Kidney capillary endothelial cell (primary cell): ENCODE measurements around the gene CARD10.
"Not testable (repeated sequence)": the region's sequence is repeated elsewhere in the genome, so short reads cannot be mapped to it uniquely, and the experiment has no call there.

ENCODE experiments used
- DNase-seq: peaks from one replicate; pipeline ENCODE4 v3.0.0-alpha.2; 2018; ENCODE audit warnings: low spot score

The CARD10 gene

DNA sequence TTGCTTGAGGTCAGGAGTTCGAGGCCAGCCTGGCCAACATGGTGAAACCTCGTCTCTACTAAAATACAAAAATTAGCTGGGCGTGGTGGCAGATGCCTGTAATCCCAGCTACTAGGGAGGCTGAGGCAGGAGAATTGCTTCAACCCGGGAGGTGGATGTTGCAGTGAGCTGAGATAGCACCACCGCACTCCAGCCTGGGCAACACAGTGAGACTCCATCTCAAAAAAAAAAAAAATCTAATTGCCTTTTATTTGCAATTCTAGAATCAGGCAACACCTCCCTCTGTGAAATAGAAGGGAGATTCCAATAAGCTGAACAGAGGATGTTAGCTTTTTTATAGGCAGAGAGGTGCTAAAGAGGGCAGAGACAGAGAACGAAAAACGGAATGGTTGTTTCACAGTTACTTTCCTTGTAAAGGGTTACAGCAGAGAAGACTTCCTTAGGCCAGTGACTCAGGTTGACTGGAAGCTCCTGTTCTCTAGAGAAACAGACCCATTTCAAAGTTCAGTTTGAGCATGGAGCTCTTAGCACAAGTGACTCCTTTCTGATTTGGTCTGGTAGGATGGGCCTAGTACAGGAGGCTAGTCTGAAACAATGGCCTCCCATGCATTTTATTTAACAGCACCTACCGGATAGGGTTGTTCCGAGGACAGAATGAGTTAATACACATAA, 8.0 kb upstream of the CARD10 start:
- DNase-seq, result not testable (repeated sequence)

DNA sequence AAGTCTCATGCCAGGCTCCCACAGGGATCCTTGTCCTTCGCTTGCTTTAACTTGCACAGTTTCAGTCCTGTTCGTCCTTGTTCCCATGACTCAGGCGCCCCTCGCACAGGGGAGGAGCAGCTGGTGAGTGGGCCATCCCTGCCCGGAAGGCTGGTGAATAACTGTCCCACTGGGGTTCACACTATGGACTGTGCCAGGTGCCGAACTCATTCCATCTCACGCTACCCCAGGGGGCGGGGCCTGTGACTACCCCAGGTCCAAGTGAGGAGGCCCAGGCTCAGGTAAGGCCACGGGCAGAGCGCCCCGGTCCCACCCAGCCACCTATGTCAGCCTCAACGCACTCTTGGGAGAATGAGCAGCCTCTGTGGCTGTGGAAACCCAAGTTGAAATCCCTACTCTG, 7.2 kb upstream of the CARD10 start:
- no peak for DNase-seq

DNA sequence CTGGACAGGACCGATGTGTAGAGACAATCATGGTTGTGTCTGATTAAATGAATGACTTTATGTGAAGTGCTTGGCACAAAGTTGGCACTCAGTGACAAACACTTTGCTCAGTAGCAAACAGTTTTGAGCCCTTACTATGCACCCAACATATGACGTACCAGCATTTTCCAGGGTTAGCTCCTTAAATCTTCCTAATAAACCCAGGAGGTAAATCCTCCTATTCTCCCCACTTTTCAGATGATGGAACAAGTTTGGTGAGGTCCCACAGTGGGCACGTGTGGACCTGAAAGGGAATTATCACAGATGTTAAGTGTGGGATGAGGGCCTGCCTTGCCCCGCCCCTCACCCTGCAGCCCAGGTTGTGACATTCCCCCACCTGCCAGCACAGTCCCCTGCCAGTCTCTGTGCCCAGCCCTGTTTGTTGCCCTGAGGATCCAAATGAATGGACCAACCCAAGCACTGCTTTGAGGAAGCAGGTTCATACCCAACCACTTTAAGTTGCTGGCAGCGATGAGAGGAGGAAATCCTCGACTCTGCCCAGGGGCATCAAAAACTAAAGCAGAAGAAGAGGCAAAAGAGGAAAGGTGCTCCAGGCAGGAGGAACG, 6.6 kb upstream of the CARD10 start:
- no peak for DNase-seq

DNA sequence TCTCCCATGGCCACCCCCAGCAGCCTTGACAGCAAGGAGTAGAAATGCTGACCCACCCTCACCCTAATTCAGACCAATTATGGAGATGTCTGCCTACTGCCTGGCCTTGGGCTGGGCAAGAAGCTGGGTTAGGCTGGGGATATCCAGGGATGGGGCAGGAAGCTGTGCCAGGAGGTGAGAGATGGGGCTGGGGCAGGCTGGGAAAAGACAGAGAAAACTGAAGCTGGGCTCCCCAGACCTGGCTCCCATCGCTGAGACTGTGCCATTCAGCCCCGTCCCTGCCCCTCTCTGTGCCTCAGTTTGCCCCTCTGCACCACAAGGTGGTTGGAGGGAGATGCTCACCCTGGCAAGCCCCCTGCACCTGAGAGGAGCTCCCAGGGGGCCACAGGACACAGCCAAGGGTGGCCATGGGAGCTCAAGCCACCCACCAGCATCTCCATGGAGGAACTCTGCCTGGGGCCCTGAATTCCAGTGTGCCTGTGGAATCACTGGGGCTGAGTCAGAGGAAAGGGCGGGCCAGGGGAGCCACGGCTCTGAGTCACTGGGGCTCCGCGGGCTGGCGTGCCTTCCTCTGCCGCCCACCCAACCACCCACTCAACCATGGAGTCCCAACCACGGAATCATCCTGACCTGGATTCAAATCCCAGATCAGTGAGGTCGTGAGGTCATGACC, 6.0 kb upstream of the CARD10 start:
- DNase-seq, result peak; percentile 85

DNA sequence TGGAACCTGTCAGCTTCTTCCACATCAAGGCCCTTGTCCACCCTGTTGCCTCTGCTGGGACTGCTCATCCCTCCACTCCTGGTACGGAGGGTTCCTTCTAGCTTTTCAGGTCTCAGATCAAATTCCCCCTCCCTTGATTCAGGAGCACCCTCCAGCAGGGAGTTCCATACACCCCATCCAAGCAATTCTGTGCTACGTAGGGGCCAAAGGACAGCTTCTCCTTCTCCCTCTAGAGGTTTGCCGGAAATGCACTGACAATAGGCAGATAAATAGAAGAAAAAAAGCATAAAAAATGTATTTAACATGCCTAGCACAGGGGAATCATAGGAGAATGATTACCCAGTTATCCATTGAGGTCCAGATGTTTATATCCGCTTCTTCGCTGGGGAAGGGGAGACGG, 3.3 kb upstream of the CARD10 start:
- DNase-seq, result no peak

DNA sequence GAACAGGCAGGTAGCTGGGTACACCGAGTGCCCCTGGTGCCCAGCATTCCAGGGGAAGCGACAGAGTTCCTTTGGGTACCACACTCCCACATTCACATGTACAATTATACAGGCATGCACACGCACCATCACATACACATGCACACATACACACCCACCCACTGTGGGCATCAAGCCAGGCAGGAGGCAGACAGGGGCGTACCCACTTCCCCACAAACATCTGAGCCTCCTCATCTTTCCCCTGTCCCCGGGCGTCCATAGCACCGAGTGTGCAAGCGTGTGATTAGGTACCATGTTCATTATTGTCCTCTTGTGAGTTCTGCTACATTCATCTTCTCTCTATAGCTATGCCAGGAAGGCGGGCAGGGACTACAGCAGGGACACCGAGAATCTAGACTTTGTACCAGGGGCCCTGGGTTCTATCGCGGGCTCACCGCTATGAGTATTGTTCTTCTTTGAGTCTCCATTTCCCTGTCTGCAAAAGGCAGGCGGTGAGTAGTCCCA, 2.1 kb upstream of the CARD10 start:
- DNase-seq, result no peak

DNA sequence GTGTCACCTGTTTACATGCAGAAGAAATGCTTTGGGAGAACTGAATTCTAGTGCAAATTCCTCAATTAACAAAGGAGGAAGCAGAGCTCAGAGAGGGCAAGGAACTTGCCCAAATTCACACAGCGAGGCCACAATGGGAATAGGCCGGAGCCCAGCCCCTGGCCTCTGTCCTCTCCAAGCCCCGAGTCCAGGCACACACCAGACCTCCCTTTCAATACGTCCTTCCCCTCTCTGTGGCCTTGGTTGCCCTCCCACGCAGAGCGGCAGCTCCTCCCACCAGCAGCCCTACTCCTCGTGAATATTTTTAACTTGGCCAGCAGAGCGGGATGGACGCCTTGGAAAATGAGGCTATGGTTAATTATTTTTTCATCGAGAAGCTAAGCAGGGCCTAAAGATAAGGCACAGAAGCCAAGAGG, 1.6 kb upstream of the CARD10 start:
- no peak for DNase-seq

DNA sequence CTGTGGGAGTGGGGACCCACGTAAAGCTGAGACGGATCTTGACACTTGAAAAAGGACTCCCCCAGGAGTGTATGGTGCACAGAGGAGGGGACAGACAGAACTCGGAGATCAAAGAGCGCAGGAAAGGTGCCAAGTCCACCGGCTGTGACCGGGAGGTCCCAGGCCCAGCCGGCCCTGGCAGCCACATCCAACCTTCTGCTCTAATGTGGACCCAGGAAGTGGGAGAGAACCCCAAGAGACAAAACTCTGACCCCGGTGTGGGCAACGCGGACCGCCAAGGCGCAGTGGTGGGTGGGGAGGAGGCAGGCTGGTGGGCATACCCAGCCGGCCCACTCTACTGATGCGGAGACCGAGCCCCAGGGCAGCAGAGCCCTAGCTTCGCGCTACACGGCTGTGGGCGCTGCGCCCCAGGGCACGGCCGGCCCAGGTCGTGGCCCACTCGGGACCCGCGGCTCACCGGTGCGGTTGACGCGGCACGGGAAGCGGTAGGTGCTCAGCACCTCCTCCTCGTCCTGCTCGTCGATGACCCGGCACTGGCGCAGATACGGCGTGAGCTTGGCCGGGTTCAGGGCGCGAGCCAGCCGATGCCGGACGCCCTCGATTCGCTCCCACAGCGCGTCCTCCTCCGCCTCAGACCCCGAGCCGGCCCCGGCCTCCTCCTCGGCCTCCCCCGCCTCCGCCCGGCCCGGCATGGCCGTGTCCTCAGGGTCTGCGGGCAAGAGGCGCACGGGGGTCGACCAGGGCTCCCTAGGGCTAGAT, 527 bp downstream of the CARD10 start:
- DNase-seq, result no peak

DNA sequence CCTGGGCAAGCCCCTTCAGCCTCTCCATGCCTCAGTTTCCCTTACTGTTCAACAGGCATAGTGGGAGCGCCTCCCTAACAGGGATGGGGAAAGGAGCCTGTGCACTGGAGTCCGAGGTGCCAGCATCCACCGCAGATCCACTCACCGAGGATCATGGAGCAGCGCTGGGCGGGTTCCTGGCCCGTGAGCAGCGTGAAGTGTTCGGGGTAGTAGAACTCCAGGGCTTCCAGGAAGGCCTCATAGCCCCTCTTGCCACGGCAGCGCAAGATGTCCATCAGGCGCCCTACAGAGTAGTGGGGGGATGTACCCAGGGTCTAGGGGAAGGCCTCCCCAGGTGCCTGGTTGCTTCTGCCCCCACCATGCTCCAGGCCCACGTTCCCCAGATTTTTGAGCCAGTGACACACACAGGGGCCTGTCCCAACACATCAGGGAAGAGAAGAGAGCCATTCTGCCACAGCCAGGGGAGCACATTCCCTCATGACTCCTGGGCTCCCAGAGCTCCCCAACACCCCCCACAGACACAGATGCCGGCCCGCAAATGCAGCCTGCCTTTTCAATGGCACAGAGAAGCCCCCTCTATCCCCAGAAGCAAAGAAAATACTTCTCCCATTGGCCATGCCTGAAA, 1.3 kb downstream of the CARD10 start:
- DNase-seq, result no peak

DNA sequence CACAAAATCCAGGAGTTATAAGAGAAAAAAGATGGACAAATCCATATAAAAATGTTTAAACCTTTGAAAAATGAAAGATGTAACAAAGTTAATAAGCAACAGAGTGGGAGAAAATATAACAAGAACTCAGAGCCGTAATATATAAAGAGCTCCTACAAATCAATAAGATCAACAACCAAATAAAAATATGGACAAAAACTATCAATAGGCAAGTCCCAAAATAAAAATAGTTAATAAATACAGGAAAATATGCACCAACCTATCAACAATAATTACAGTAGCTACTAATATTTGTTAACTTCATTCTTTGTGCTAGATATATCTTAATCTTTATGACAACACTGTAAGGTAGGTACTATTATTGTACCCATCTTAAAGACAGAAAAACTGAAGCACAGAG, 2.8 kb downstream of the CARD10 start:
- DNase-seq, result no peak

DNA sequence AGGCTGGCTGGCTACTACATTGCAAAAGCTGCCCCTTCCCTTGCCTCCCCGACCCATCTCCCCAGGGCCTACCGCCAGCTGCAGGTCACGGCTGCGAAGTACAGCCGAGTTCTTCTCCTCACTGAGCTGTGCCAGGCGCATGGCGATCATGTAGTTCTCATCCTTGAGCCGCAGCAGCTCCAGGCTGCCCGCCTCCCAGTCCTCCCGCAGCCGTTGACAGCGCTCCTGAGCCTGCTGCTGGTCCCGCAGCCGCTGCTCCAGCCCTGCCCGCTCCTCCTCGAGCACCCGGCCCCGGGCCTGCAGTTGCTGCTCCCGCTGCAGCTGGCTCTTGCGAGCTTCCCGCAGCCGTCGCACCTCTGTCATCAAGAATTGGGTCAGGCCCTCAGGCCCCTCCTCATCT, 3.3 kb downstream of the CARD10 start:
- DNase-seq, result no peak

DNA sequence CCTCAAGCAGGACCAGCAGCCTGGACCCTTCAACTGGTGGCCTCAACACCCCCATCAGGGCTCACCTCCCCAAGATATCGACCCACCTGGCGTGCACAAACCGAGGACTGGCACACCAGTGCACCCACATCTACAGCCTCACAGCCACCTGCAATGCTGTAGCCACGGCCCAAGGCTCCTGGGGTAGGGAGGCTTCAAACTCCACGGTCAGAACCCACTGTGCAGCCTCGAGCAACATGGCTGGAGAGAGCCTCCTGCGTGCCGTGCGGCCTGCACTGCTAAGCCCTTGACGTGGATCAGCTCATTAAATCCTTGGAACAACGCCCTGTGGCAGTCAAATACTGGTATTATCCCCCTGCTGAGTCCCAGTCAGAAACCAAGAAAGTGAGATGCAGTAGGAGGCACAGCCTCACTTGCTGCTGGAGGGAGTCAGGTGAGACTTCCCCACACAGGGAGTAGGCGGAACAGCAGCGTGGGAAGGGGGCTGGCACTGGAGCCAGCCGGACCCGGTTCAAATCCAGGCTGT, 4.6 kb downstream of the CARD10 start:
- no peak for DNase-seq

DNA sequence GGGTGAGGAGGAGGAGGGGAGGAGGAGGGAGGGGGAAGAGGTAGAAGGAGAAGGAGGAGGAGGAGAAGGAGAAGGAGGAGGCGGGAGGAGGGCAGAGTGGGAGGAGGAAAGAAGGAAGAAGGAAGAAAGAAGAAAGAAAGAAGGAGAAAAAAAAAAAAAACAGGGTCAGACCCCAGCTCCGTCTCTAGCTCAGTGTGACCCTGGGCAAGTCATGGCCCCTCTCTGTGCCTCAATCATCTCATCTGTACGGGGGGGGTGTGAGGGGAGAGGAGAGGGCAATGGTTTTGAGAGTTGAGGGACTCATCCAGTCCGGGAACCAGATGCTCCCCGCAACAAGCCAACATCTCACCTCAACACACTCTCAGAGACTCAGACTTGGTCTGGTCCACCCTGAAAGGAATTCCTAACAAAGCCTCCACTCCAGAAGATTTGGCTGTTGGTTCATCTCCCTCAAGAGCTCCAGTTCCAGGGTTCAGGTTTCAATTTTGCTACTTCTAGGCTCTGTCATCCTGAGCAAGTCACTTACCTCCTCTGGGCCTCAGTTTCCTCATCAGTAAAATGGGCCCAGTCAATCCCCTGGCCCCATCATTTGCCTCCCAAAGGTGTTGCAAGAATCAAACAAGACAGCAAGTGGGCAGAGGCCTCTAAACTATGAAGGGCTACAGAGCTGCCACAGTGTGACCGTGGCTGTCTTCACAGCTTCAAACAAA, 7.7 kb downstream of the CARD10 start:
- no peak for DNase-seq

DNA sequence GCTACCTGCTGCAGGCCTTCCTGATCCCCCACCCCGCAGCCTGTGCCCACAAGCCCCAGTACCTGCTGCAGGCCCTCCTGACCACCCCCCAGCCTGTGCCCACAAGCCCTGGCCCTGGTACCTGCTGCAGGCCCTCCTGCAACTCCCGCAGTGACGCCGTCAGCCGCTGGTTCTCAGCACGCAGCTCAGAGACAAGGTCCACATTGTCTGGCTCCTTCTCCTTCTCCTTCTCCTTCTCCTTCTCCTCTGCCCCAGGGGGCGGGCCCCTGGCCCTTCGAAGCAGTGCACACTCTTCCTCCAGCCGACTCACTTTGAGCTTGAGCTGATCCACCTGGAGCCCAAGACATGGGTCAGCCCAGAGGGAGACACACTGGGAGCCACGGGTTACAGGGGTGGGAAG, 9.1 kb downstream of the CARD10 start:
- DNase-seq, result no peak

DNA sequence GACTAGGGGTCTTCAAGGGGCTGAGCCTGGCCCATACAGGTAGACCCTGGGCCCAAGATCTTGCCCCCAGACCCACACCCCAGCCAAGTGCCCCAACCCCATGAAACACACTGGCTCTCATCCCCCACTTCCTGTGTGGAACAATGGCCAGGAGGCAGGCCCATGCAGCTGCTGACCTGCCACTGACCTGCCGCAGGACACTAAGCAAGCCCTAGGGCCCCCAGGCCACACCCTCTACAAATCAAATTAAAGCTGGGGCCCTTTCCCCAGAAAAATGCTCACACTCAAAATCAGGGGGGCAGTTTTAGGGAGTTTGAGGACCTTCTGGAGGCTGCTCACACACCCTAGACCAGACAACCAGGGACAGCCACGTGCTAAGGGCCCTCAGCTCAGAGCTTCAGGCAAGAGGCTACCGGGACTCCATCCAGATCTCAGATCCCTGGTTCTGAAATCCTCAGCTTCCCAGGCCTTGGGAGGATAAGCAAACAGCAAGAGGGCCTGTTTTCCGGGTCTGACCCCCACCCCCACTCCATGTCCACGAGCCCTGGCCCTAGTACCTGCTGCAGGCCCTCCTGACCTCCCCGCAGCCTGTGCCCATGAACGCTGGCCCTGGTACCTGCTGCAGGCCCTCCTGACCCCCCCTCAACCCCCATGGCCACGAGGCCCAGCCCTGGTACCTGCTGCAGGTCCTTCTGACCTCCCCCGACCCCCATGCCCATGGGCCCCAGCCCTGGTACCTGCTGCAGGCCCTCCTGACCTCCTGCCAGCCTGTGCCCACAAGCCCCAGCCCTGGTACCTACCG, 10.0 kb downstream of the CARD10 start:
- DNase-seq, result peak; percentile 46

DNA sequence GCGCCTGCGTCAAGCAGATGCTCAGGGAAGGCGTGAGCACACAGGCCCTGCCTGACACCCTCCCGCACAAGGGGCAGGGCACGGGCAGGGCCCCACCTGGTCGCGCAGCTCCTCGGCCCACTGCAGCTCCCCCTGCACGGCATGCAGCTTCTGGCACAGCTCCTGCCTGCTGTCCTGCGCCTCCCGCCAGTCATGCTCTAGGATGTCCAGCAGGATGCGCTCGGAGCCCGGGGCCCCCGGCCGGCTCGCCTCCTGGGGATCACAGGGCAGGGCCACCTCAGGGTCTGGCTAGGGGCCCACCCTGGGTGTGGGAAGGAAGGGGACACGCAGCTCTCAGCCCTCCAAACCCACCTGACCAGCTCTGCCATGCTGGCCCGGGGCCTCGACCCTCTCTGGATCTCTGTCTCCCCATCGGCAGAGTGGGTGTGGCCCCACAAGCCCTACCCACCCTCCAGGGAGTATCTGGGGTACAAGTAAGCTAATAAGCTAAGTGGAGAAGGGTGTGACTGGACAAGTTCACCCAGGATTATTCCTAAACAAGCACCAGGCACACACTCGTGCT, 10.7 kb downstream of the CARD10 start:
- peak; percentile 50 for DNase-seq

DNA sequence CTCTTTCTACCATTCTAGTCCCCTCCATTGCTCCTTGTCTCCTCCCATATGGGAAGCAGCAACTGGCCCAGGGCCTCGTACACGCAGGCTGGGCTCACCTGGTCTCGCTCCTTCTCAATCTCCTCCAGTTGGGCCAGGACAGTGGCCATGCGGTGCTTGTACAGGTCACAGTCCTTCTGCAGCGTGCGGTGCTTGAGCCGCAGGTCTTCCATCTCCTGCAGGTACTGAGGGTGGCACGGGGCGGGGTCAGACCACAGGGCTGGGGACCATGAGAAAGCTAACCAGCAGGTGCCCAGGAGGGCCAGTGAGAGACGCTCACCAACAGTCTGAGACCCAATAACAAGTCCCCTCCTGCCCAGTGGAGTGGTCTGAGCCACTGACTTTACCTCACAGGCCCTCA, 11.5 kb downstream of the CARD10 start:
- no peak for DNase-seq

DNA sequence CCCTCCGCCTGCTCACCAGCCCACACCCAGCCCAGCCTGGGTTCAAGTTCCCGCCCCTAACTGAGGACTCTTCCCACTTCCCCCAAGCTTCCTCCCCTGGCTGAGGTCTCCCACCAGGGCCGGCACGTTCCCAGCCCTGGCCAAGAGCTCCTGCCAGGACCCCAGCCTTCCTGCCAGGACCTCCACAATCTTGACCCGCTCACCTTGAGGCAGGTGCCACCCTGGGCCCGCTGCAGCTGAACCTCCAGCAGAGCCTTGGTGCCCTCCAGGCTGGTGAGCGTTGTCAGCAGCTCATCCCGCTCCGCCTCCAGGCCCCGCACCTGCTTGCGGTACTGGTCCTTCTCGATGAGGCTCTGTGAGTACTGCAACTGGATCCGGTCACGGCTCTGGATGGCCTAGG, 13.2 kb downstream of the CARD10 start:
- DNase-seq, result no peak

DNA sequence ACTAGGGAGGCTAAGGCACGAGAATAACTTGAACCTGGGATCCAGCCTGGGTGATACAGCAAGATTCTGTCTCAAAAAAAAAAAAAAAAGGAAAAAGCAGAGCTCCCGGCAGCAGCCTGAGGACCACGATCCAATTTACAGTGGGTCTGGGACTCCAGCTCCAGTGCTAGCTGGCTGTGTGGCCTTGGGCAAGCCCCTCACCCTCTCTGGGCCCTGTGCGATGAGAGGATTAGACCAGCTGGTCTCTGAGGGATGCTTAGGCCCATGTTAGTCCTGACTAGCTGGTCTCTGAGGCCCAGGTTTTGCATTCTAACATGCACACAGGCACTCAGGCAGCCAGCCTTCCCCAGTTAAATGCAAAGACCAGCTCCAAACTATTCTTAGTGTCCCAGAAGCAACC, 13.7 kb downstream of the CARD10 start:
- DNase-seq, result no peak

DNA sequence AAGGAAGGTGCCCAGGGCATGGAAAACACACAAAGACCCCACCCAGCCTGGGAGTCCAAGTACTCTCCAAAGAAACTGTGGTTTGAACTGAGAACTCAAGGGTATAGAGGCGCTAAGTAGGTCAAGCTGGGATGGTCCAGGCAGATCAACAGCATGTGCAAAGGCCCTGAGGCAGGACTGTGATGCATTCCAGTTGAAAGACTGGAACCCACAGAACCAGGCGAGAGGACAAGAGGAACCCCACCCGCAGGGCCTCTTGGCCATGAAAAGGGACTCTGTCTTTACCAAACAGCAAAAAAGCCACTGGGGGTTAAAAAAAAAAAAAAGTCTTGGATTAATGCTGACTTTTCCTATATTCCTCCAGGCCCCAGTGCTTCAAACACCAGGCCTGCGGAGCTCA, 14.3 kb downstream of the CARD10 start:
- DNase-seq, result no peak
